Stimulated activated CD4-positive, alpha-beta T cell treated with anti-CD3 and anti-CD28 coated beads, Interleukin-1b, Interleukin-23, amount 100 ng/mL, for 4 hours (primary cell): Measurements from ENCODE around the gene OR1I1.
"Not testable (repeated sequence)": the region's sequence is repeated elsewhere in the genome, so short reads cannot be mapped to it uniquely, and the experiment has no call there.

Experiments used
- DNase-seq, 2 donors: peaks; one replicate each; pipeline ENCODE4 v3.0.0-alpha.2; 2020; ENCODE audit warnings: low read depth in 2 of 2

OR1I1 gene

GRCh38 chr19:15081911-15082310, at the start of gene OR1I1:
TSS of gene OR1I1 (plus strand) at chr19:15082211. CDS start at chr19:15087066, 4,855 bp downstream.
- DNase-seq, result no peak

- DNase-seq, result no peak
Measured at GRCh38 chr19:15035795-15036311, 46.2 kb upstream of the OR1I1 start.

- no peak for DNase-seq
Measured at GRCh38 chr19:15037586-15037985, 44.4 kb upstream of the OR1I1 start.

- DNase-seq, result no peak
Measured at GRCh38 chr19:15038294-15038693, 43.7 kb upstream of the OR1I1 start.

GRCh38 chr19:15042003-15042402, 40.0 kb upstream of the OR1I1 start:
- no peak for DNase-seq

GRCh38 chr19:15042826-15043225, 39.2 kb upstream of the OR1I1 start:
- no peak for DNase-seq

- no peak for DNase-seq
Measured at GRCh38 chr19:15045506-15045905, 36.5 kb upstream of the OR1I1 start.

GRCh38 chr19:15047680-15048079, 34.3 kb upstream of the OR1I1 start:
- DNase-seq, result no peak

GRCh38 chr19:15048128-15048527, 33.9 kb upstream of the OR1I1 start:
- no peak for DNase-seq

- no peak for DNase-seq
Measured at GRCh38 chr19:15048885-15049541, 33.0 kb upstream of the OR1I1 start, which contains the start of gene CASP14. TSS of gene CASP14 (plus strand) at chr19:15049480. CDS start at chr19:15052252, 2,772 bp downstream.

GRCh38 chr19:15050639-15051038, 31.4 kb upstream of the OR1I1 start:
- DNase-seq, result no peak

- DNase-seq, result no peak
Measured at GRCh38 chr19:15062036-15062435, 20.0 kb upstream of the OR1I1 start.

- DNase-seq, result not testable (repeated sequence)
Measured at GRCh38 chr19:15070386-15070785, 11.6 kb upstream of the OR1I1 start.

- DNase-seq, result no peak
Measured at GRCh38 chr19:15072930-15073647, 8.9 kb upstream of the OR1I1 start.

GRCh38 chr19:15074371-15074770, 7.6 kb upstream of the OR1I1 start:
- DNase-seq, result no peak

- DNase-seq, result no peak
Measured at GRCh38 chr19:15075806-15076205, 6.2 kb upstream of the OR1I1 start.

- not testable (repeated sequence) for DNase-seq
Measured at GRCh38 chr19:15080002-15080401, 2.0 kb upstream of the OR1I1 start.

GRCh38 chr19:15087182-15087581, 5.2 kb downstream of the OR1I1 start:
- no peak for DNase-seq

- peak in 1 of 2 donors; percentile 60 for DNase-seq
Measured at GRCh38 chr19:15091918-15092753, 10.1 kb downstream of the OR1I1 start.

GRCh38 chr19:15093001-15093400, 11.0 kb downstream of the OR1I1 start:
- no peak for DNase-seq

GRCh38 chr19:15096223-15096622, 14.2 kb downstream of the OR1I1 start:
- no peak for DNase-seq

GRCh38 chr19:15097980-15098379, 16.0 kb downstream of the OR1I1 start:
- not testable (repeated sequence) for DNase-seq
